ENCODE results near the gene AGPAT3.

Gene AGPAT3

DNA sequence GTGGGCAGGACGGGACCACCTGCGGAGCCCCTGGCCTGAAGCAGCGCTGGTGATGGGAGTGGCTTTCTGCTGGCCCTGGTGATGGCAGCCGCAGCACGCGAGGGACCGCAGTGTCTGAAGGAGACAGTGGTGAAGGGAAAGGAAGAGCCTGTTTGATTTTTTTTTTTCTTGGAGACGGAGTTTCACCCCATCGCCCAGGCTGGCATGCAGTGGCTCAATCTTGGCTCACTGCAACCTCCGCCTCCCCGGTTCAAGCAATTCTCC is 106.9 kb downstream of the AGPAT3 start:
- DNase-seq (ENCODE audit: low read depth in 2 of 3, low spot score in 1 of 3), result no peak

DNA sequence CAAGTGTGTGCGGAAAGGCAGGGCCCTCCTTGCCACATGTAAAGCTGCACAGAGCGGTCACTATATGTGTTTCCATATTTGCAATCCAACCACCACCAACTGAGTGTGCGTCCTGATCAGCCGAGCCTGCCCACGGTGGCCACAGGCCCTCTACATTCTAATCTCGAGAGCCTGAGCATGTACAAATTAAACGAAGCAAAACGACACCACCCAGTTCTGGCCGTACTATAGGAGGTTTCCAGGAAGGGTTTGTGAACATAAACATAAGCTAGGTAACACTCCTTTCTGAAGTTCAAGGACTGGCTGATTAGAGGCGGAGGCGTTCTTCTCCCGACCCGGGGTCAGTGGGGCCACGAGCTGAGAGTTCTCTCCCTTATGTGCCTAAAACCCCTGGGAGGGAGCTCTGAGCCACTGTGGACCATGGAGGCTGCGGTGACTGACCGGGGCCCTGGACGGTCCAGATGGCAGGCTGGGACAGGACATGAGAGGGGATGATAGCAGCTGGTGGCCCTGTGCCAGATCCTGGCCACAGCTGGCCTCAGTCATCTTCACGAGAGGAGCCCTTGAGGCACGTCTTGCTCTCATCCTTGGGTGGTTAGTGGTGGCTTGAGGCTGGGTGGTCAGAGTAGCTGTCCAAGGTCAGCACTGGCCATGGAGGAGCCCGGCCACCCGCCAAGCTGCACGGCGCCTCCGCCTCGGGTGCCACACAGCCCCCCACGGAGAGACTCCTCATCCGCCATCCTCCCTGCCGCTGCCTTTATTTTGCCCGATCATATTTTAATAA is 108.0 kb downstream of the AGPAT3 start:
- DNase-seq (ENCODE audit: low read depth in 2 of 3, low spot score in 1 of 3), result no peak

DNA sequence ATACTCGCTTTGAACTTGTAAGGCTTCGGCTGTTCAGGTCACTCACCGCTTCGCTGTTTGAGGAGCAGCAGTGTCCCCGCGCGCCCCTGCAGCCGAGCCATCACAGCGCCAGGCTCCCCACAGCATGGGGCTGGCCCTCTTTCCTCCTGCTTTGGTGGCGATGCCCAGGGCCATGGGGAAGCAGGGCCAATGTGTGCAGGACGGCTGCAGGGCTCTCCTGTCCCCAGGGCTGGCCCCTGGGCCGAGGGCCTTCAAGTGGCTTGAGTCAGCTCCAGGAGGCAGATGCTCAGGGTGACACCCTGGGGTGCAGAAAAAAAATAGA is 108.6 kb downstream of the AGPAT3 start:
- no peak for DNase-seq (ENCODE audit: low read depth in 2 of 3, low spot score in 1 of 3)

DNA sequence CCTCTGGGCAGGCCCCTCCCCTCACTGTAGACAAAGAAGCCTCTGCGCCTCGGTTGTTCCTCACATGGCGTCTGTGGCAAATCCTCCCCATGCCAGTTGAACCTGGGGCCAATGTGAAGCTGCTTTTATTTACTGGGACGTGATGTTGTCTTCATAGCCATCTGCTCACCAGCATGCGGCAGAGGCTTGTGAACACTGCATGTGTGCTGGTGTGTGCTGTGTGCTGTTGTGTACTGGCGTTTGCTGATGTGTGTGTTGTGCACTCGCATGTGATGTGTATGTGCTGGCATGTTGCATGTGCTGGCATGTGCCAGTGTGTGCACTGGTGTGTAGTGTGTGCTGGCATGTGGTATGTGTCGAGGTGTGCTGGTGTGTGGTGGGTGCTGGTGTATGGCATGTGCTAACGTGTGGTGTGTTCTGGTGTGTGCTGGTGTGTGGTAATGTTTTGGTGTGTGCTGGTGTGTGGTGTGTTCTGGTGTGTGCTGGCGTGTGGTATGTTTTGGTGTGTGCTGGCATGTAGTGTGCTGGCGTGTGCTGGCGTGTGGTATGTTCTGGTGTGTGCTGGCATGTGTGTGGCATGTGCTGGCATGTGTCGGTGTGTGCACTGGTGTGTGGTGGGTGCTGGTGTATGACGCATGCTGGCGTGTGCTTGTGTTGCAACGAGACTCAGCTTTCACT is 109.9 kb downstream of the AGPAT3 start:
- no peak for DNase-seq (ENCODE audit: low read depth in 2 of 3, low spot score in 1 of 3)

DNA sequence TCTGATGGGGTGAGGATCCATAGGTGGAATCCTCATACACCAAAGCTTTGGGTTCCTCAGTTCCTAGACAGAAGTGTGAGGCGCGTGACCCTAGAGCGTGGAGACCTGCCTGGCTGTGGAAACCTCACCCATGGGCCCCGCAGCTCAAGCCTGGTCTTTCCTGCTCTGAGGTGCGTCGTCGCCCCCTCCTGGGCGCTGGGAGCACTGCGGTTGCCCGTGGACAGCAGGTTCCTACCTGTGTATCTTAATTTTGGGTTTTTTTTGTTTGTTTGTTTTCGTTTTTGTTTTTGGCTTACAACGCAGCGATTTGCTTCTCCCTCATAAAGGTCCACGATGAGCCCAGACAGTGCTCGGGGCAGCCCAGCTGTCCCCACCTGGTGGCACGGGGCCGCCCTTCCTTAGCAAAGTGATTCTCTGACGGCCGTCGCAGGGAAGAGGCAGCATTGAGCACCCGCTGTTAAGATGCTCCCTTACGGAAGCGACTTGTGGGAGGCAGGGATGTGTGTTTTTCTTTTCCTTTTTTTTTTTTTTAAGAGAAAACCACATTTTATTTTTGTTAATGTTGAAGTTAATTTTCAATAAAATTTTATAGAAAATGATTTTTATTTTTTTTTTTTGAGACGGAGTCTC is 110.6 kb downstream of the AGPAT3 start:
- peak; percentile 66 to 78 (median 74) for DNase-seq (ENCODE audit: low read depth in 2 of 3, low spot score in 1 of 3)

DNA sequence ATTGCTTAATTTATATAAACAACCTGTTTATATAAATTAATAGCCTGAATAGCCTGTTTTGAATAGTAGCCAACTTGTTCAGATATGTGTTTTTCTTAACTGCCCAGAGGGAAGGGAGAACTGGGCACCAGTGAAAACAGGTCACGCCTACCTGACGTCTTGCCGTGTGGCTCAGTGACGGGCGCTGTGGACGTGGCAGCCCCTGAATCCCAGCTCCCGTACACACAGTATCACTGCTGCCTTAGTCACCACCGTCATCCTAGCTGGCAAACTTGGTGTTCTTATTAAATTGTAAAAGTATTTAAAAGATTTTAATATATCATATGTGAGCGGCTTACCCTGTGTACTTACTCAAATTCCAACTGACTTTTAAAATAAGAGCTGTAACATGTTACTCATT is 111.6 kb downstream of the AGPAT3 start:
- no peak for DNase-seq (ENCODE audit: low read depth in 2 of 3, low spot score in 1 of 3)

DNA sequence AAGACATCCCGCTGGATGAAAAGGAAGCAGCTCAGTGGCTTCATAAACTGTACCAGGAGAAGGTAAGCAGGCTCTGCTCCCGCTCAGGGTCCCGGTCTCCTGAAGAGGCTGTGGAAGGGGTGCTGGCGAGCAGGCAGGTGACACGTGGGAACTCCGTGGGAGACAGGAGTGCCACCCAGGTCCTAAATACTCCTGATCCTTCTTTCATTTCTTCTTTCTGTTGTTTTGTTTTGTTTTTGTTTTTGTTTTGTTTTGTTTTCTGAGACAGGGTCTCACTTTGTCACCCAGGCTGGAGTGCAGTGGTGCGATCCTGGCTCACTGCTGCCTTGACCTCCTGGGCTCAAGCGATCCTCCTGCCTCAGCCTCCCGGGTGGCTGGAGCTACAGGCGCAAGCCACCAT is 113.0 kb downstream of the AGPAT3 start:
- no peak for DNase-seq (ENCODE audit: low read depth in 2 of 3, low spot score in 1 of 3)

DNA sequence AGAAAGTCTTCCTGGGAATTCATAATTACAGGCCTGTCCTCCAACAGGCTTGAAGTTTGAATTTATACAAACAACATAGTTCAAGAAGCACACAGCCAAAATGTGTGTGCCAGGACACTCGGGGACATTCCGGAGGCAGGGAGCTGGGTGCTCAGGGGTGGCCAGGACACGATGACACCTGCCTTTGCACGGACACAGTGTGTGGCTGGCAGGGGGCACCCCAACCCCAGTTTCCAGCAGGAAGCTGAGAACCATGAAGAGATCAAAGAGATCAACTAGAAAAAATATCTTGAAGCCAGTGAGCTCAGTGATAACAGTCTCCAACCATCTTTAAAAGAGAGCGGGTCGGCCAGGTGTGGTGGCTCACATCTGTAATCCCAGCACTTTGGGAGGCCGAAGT is 114.6 kb downstream of the AGPAT3 start:
- no peak for DNase-seq (ENCODE audit: low read depth in 2 of 3, low spot score in 1 of 3)

DNA sequence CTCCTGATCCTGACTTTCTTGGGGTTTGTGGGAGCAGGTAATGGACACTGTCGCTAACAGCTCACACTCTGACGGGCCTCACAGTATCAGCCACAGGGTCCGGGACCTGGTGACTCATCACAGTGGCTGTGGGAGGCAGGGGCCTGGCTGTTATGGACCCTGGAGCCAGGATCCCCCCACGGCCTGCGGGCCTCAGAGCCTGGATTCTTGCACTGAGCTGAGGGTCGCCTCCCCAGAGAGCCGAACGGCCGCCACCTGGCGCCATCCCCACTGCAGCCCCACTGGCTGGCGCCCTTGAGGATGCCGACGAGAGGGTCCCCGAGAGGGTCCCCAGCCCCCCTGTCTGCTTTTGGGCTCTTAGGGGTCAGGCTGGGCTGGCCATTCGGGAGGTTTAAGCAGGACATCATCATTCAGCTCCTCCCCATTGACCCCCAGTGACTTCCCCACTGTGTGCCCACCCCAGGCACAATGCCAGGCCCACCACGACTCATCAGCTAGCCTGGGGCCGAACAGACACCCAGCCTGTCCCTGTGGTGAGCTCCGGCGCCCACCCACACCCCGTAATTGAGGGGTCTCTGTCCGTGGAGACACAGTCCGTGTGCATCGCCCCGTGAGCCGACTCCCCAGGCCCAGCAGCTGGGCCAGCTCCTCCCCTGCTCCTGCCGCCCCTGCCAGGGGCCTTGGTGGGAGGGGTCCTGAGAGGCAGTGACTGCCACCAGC is 116.3 kb downstream of the AGPAT3 start:
- no peak for DNase-seq (ENCODE audit: low read depth in 2 of 3, low spot score in 1 of 3)

DNA sequence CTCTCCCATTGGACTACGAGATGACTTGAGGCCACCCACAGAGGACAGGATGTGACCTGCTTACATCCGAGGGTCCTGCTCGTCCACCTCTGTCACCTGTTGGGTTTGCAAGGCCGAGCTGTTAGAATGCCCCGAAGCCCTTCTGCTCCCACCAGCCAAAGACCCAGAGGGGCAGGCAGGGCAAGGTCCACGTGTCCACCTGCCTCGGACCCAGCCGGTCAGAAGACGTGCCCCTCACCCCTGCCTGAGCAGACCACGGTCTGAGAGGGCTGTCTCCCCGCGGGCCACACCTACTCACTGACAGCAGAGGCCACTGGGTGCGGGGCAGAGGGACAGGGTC is 116.8 kb downstream of the AGPAT3 start:
- DNase-seq (ENCODE audit: low read depth in 2 of 3, low spot score in 1 of 3), result no peak

DNA sequence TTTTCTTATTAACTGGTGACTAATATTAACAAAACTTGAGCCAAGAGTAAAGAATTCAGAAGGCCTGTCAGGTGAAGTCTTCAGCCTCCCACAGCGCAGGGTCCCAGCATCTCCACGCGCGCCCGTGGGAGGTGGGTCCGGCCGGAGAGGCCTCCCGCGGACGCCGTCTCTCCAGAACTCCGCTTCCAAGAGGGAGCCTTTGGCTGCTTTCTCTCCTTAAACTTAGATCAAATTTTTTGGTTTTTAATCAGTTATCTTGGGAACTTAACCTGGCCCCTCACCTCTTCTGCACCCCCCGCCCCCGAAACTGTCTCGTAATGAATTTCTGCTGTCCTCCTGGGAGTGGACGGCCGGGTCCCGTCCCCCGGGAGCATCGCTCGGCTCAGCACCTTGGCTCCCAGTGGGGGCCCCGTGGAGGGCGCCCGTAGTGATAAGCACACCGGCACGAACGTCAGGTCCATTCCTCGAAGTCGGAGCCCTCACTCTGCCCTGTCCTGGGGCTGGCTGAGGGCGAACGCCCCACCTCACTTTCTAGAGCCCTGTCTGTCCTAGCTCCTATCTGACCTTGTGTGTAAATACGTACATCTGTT is 117.6 kb downstream of the AGPAT3 start:
- DNase-seq (ENCODE audit: low read depth in 2 of 3, low spot score in 1 of 3), result no peak

DNA sequence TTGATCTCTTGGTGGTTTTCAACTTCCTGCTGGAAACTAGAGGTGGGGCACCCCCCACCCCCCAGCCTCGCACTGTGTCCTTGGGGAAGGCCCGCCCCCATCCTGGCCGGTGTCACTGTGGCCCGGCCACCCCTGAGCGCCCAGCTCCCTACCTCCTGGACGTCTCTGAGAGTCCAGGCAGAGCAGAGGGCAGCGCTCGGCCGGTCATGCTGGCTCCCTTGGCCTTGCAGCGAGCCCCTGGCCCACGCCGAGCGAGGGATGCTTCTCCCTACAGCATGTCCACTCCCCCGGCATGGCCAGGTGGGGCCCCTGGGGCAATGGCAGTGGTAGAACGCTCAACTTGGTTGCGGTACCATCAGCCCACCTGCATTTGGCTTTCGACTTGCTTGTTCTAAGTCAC is 118.4 kb downstream of the AGPAT3 start:
- no peak for DNase-seq (ENCODE audit: low read depth in 2 of 3, low spot score in 1 of 3)

DNA sequence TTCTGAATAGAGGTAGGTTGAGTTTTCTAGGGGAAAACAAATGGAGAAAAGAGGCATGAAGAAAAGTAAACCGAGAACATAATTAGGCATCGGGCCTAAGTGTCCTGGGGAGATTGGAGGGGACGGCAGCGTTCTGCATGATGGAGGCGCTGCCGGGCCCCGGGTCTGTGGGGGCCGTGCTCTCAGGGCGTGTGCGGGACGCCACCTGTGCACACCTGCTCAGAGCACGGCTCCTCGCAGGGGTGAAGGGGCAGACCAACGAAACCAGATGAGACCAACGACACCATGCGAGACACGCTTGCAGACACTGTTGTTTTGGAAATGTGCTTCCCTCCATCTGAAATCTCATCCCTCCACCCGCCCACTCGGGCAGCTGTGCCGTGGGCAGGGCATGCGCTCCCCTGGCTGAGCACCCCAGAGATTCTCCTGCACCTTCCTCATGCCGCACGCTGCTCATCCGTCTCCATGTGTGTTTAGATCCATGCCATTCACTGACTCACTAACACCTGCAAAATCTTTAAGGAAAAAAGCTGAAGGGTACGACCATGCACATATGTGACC is 118.9 kb downstream of the AGPAT3 start:
- no peak for DNase-seq (ENCODE audit: low read depth in 2 of 3, low spot score in 1 of 3)

DNA sequence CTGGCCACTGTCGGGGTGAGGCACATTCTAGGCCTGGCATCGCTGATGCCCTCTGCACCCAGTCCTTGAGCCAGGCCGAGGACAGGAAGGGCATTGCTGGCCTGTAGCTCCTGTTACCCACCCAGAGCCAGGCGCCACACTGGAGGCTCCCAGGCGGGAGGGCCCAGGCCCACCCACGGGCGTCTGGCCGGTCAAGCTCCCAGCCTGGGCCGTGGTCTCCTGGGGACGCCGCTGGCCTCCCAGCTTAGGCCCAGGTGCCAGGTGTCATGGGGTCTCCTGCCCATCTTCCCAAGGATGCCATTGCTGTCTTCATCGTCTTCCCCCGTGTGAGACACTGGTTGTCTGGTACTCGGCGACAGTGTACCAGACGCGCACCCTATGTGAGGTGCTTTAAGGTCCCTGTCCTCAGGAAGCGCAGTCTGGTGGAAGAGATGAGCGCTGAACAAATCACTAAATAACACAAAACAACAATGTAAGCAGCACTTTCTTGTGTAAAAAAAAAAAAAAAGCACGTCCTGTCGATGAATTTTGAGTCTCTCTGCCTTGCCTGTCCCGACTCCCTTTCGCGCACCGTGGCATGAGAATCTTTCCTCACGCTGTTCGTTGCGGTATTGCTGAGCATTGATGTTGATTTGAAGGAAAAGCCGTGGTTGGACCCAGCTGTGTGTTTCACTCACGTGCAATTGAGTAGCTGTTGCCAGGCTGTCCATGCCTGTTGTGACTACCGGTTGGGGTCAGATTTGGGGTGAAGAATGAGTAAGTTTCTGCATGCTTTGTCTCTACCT is 120.1 kb downstream of the AGPAT3 start:
- no peak for DNase-seq (ENCODE audit: low read depth in 2 of 3, low spot score in 1 of 3)

DNA sequence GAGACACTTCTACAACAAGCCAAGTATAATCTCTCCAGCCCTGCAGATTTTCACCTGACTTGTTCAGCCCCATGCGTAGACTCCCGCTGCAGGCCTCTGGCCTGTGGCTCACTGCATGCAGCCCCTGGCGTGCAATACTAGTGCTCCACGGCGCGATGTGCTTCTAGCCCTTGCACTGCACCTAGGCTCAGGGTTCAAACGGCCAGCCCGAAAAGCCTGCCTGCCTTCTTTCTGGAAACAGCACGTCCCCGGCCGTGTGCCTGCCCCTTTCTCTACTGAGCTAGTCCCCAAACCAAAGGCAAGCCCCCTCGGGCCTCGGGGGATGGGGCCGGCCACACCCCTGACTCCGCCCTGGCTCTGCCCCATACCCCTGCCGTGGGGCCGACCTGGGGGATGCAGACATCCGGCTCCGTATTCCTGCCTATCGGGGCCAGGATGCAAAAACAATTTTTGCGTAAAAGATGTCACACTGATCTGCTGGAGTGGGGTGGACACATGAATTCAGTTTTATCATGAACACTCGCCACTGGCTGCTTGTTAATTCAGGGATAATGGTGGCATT is 120.7 kb downstream of the AGPAT3 start:
- DNase-seq (ENCODE audit: low read depth in 2 of 3, low spot score in 1 of 3), result no peak

DNA sequence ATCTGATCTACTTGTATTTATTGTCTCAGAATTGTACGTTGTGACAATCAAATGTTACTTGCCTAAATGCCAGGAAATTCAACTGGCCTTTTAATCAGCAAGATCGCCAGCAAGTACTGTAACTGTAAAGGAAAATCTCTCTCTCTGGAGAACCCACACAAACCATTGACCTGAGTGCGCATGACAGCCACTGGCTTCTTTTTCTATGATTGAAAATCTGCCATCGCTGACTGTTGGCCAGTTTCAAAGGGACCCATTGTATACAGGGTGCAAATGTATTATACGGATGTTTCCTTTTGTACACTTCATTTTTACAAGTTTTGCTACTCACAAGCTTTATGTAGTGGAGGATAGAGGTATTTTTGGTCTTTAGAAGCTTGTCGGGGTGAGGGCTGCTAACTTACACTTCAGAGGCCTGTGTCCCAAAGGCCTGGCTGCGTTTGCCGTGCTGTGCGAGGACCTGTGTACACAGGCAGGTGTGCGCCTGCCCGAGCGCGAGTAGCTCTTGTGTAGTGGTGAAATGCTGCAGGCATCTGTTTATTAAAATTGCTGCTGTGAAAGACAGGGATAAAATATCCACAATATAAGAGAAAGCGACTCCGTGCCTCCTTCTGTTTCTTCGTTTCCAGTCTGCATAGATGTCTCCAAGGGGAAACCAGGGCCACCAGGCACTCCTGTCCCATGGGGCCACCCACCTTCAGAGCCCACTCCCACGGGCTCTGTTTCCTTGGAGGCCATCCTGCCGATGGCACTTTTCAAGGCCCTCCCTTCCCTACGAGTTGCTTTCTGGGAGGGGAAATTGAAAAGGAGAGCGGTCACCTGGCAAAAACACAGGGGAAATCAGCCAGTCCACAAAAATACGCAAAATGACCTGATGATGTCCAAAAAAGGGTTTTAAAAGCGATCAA is 121.8 kb downstream of the AGPAT3 start:
- no peak for DNase-seq (ENCODE audit: low read depth in 2 of 3, low spot score in 1 of 3)

DNA sequence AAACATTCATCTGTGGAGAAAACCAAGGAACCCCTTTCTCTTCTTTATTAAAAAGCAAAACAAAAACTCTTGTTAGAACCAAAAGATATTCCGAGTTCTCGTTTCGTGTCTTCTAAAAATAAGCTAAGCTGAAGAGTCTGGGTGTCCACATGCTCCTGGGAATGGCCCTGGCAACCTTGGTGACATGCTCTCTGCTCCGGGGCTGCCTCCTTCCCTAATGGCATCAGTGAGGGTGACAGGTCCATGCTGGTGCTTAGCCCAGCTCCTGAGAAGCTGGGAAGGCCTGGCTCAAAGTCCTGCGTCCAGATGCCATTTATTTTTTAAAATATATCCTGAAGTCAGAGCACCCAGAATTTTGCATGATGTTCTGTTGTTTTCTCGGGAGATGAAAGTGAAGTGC is 122.5 kb downstream of the AGPAT3 start:
- DNase-seq (ENCODE audit: low read depth in 2 of 3, low spot score in 1 of 3), result no peak

DNA sequence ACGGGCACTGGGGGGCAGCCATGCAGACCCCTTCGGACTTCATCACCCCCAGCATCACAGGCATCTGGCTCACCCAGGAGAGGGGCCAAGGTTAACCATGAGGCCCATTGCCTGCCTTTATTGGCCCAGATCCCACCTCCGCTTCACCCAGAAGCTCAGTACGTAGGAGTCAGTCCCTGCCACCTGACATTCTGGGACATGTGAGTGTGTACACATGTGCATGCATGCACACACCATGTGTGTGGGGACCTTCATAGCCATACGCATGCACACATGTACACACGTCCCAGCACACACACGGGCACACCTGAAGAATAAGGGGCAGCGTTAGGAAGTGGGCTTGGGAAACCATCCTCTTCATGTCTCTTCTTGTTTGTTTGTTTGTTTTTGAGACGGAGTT is 123.0 kb downstream of the AGPAT3 start:
- no peak for DNase-seq (ENCODE audit: low read depth in 2 of 3, low spot score in 1 of 3)

DNA sequence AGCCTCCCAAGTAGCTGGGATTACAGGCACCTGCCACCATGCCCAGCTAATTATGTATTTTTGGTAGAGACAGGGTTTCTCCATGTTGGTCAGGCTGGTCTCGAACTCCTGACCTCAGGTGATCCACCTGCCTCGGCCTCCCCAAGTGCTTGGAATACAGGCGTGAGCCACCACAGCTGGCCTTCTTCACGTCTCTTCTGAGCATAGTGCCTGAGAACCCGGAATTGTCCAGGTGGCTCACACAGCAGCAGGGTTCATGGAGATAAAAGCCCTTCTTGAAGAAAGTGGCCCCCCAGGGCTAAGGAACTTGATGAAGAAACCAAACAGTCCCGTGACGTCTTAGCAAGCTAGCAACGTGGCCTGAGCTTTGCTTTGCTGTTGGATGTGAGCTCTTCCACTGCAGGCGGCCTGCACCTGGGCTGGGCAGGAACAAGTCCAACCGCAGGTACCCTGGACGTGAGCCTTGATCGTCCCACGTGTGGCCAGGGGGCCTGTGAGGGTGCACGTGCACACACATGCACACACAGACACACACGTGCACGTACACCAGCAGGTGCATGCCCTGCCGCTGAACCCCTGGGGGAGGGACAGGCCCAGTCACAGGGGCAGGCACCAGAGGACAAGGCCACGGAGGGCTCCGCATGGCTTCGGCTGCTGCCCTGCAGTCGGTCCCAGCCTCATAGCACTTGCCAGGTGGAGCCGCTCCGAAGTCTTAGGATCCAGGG is 123.6 kb downstream of the AGPAT3 start:
- DNase-seq (ENCODE audit: low read depth in 2 of 3, low spot score in 1 of 3), result no peak
